ENCODE measurements around the gene GIMAP8.

DNA sequence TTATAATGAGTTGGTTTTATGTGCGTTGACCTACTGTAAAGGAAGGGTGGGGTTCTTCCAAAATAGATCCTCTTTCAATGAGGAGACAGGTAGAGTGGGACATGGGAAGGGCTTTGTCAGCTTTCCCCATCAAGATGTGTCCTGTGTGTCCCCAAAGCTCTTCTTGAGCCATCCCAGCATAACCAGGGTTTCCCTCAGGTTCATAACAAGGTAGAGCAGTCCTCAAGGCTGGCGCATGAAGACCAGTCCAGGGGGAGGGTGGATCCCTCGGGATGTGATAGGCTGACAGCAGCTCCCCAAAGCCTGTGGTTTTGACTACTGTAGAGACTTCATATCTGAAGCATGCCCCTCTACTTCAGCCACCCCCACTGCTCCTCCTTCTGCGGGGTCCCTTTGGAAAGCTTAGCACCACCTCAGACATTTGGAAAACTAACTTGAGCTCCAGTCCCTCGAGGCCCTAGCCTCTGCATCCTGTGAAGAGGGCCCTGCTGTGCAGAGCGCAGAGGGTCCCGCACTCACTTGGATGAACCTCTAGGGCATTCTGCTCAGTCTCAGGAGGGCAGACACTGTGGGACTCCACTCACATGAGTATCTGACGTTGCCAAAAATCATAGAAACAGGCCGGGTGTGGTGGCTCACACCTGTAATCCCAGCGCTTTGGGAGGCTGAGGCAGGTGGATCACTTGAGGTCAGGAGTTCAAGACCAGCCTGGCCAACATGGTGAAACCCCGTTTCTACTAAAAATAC lies 1.1 kb upstream of the GIMAP8 start:
- TF ChIP-seq, protein P1, sequence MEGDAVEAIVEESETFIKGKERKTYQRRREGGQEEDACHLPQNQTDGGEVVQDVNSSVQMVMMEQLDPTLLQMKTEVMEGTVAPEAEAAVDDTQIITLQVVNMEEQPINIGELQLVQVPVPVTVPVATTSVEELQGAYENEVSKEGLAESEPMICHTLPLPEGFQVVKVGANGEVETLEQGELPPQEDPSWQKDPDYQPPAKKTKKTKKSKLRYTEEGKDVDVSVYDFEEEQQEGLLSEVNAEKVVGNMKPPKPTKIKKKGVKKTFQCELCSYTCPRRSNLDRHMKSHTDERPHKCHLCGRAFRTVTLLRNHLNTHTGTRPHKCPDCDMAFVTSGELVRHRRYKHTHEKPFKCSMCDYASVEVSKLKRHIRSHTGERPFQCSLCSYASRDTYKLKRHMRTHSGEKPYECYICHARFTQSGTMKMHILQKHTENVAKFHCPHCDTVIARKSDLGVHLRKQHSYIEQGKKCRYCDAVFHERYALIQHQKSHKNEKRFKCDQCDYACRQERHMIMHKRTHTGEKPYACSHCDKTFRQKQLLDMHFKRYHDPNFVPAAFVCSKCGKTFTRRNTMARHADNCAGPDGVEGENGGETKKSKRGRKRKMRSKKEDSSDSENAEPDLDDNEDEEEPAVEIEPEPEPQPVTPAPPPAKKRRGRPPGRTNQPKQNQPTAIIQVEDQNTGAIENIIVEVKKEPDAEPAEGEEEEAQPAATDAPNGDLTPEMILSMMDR (IDR thresholded peaks at IDR 0.05 in 8 of 11, conservative IDR thresholded peaks at IDR 0.05 in 3 of 11): no peak
- TF ChIP-seq POLR2AphosphoS5 (IDR thresholded peaks at IDR 0.05): peak in 1 of 3 donors; percentile 19
- TF ChIP-seq POLR2A (IDR thresholded peaks at IDR 0.05): no peak
